Lower leg skin (tissue), 4 donors: ENCODE results near the gene CPZ. TPM values are rescaled to one million over a fixed set of nuclear protein-coding genes. Genes with fewer than 3 reads are reported as not detected.

Experiments used
- DNase-seq, 2 donors: peaks; one replicate each; pipeline ENCODE4 v3.0.0-alpha.2; 2019; ENCODE audit warnings: low spot score in 2 of 2
- H3K4me3 ChIP-seq: fragments of 200-600 bp; sonication (generic); 2 replicates; pipeline ENCODE4 v1.5.1; 2017; ENCODE audit warnings: mild to moderate bottlenecking, low read depth; ENCODE audit not compliant: poor library complexity, severe bottlenecking
- POLR2A ChIP-seq, 2 donors: fragments of 450-650 bp; IDR thresholded peaks; one replicate each; pipeline ENCODE4 v1.6.1; 2016 to 2017; ENCODE audit warnings: antibody characterized with exemption in 2 of 2, mild to moderate bottlenecking in 1 of 2, moderate library complexity in 1 of 2
- WGBS, 2 donors: methylation state at CpG; one replicate each; pipeline ENCODE4 v1.1.5; 2018; 5-methylcytosine and 5-hydroxymethylcytosine counted together
- intact Hi-C: fragments of 100-400 bp; cut with DNase I; formaldehyde crosslinking; loops from one replicate; pipeline ENCODE4 v1.15.0; 2023; ENCODE audit warnings: low total_unique reads
- total RNA-seq, 4 donors: library from RNA; depleted of rRNA; stranded (reverse); fragments of >200 nt; gene quantifications; one replicate each; pipeline ENCODE4 v1.1.0, GENCODE V29; 2016
- TF ChIP-seq, protein P1 (sequence below), 3 donors: fragments of 450-650 bp; IDR thresholded peaks; one replicate each; pipeline ENCODE4 v1.5.1; 2016; ENCODE audit warnings: antibody characterized with exemption in 3 of 3, mild to moderate bottlenecking in 3 of 3, moderate library complexity in 2 of 3

The CPZ gene
- total RNA-seq, 4 donors from 2014 or later, result 0.91 to 10.2 TPM; not detected in 2

DNA sequence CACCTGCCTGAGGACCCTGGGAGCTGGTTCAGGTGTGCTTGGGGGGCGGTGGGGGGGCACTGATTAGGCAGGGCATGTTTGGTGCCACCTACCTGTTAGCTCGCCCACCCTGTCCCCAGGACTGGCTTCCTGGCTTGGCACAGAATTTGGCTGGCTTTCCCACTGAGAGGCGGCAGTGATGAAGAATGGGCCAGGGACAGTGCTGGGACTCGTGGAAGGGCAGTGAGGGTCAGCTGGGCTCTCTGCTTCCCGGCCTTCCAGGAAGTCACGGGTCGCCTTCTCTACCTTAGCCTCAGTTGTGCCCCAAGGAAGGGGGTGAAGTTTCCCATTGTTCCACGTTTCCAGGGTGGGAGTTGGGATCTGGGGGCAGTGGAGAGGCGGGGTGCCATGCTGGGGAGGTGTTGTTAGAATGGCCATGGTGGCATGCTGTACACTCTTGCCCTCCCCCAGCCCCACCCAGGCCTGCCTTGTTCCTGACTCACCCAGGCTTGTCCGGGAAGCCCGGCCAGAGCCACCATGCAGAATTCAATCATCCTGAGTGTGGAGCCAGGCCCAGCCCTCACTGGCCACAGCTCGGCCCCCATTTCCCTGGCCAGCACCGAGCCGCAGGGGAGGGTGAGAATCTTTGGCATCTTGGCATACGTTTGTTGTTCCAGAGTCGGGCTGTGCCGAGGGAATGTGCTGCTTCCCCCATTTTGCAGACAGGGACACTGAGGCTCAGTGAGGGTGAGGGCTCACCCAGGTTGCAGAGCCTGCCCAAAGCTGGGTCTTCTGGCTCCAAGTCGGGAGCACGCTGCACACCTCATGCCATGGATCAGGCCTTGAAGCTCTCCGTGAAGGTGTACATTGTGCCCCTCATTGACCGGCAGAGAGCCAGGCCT lies 34.2 kb upstream of the CPZ start:
- TF ChIP-seq, protein P1, sequence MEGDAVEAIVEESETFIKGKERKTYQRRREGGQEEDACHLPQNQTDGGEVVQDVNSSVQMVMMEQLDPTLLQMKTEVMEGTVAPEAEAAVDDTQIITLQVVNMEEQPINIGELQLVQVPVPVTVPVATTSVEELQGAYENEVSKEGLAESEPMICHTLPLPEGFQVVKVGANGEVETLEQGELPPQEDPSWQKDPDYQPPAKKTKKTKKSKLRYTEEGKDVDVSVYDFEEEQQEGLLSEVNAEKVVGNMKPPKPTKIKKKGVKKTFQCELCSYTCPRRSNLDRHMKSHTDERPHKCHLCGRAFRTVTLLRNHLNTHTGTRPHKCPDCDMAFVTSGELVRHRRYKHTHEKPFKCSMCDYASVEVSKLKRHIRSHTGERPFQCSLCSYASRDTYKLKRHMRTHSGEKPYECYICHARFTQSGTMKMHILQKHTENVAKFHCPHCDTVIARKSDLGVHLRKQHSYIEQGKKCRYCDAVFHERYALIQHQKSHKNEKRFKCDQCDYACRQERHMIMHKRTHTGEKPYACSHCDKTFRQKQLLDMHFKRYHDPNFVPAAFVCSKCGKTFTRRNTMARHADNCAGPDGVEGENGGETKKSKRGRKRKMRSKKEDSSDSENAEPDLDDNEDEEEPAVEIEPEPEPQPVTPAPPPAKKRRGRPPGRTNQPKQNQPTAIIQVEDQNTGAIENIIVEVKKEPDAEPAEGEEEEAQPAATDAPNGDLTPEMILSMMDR (IDR thresholded peaks at IDR 0.05), result no peak
- TF ChIP-seq POLR2A (IDR thresholded peaks at IDR 0.05), result no peak
- no peak overlapping the region for H3K4me3 ChIP-seq
- intact Hi-C loops, result no loop called here
- no peak for DNase-seq
- 80 to 85% methylated on average over 19 to 21 of the region's 21 CpGs for WGBS, 2 donors

GRCh38 chr4:8559011-8559410 lies 33.6 kb upstream of the CPZ start:
- intact Hi-C loops, result no loop called here
- TF ChIP-seq, protein P1 (IDR thresholded peaks at IDR 0.05), result no peak
- no peak for TF ChIP-seq POLR2A (IDR thresholded peaks at IDR 0.05)
- H3K4me3 ChIP-seq, result no peak overlapping the region
- WGBS, 2 donors, result 90 to 93% methylated on average over 11 of the region's 11 CpGs
- DNase-seq, result no peak

DNA sequence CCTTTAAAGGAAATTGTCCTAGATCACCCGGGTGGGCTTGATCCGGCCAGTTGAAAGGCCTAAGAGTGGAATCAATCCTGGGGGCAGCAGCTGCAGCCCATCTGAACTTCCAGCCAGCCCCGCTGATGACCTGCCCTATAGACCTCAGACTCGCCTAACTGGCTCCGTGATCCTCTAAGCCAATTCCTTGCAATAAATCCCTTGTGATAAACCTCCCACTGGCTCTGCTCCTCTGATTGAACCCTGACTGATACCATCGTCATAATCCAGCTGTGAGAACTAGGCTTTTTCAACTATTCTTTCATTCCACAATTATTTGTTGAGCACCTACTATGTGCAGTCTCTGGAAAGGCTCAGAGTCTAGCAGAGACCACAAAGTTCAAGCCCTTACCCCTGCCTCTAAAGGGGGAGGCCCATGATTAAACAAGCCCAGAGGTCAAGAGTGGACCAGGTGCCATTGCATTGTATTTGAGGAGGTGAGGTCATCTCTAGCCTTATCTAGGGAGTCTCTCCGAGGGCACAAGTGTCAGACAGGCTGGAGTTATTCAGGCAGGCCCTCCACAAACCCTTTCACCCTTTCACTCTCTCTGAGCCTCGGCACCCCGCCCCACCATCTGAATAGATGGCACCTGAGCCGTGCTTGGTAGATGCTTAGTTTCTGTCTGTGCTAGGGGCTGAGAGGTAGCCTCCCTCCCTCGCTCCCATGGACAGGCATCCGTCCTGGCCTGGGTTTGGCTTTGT lies 32.9 kb upstream of the CPZ start:
- WGBS, 2 donors, result 86% methylated on average over 12 of the region's 12 CpGs
- no peak for TF ChIP-seq POLR2A (IDR thresholded peaks at IDR 0.05)
- TF ChIP-seq, protein P1 (IDR thresholded peaks at IDR 0.05), result no peak
- no peak overlapping the region for H3K4me3 ChIP-seq
- no peak for DNase-seq
- intact Hi-C loops, result no loop called here

DNA sequence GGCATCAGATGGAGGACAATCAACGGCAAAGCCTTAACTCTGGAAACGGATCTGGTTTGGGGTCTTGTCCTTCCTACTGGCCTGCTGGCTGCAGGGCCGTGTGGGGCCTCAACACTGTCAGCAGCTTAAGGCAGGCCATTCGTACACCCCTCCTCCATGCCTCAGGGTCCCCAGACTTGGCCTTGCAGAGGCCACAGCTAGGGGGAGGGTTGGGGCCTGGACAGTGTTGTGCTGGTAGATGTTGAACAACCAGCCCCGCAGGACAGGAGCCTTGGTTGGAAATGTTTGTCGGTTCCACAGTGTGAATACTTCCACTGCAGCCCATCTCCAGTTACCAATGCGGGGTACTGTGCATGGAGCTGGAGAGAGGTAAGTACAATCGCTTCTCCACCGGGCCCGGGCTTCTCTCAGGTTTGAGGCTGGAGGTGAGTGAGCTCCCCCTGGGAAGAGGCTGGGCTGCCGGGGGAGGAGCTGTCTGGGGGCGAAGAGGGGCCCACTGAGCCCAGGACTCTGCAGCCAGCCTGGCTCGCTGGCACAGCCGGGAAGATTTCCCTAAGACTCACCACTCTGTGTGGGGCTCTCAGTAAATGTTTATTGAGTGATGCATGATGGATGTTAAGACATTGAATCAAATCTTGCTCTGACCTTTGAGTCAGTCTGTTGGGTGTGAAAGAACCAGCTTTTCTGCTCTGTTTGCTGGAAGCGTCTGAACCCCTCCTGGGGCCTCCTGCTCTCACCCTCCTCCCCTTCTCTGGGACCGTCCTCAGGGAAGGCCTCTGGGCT lies 32.1 kb upstream of the CPZ start:
- no peak overlapping the region for H3K4me3 ChIP-seq
- DNase-seq, result no peak
- intact Hi-C loops, result no loop called here
- WGBS, 2 donors, result 79 to 80% methylated on average over 16 of the region's 16 CpGs
- TF ChIP-seq, protein P1 (IDR thresholded peaks at IDR 0.05), result no peak
- no peak for TF ChIP-seq POLR2A (IDR thresholded peaks at IDR 0.05)

DNA sequence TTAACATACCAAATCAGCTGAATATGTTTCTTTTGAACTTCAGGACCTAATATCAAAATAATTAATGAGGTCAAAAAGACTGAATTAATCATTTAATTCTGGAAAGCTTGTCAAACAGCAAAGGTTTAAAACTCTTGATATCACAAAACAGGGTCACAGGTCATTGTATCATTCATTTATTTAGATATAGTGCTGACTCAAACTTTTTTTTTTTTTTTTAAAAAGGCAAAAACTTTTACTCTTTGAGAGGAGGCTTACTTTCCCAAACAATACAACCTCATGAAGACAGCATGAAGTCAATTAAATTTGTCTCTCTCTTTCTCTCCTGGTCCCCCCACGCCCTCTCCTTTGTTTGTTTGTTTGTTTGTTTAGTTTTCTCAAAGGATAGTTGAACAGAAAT lies 28.0 kb upstream of the CPZ start:
- WGBS, 2 donors, result 49 to 59% methylated on average over 1 of the region's 1 CpG
- intact Hi-C loops, result no loop called here
- no peak overlapping the region for H3K4me3 ChIP-seq
- DNase-seq, result no peak
- TF ChIP-seq, protein P1 (IDR thresholded peaks at IDR 0.05), result no peak
- no peak for TF ChIP-seq POLR2A (IDR thresholded peaks at IDR 0.05)
